ENCODE results near the gene MTA1.

DNA sequence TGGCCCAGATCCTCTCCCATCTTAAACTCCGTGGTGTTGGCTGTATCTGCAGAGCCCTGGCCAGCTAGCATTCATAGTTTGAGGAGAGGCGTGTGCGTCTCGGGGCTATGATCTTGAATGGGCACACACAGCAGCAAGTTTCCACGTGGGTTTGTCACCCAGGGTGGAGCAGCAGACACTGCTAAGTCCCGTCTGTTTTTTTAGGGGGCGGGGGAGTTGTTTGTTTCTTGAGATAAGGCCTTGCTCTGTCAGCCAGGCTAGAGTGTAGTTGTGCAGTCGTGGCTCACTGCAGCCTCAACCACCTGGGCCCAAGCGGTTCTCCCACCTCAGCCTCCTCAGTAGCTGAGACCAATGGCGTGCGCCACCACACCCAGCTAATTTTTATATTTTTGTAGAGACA, 41.4 kb upstream of the MTA1 start:
- TF ChIP-seq, protein P1, sequence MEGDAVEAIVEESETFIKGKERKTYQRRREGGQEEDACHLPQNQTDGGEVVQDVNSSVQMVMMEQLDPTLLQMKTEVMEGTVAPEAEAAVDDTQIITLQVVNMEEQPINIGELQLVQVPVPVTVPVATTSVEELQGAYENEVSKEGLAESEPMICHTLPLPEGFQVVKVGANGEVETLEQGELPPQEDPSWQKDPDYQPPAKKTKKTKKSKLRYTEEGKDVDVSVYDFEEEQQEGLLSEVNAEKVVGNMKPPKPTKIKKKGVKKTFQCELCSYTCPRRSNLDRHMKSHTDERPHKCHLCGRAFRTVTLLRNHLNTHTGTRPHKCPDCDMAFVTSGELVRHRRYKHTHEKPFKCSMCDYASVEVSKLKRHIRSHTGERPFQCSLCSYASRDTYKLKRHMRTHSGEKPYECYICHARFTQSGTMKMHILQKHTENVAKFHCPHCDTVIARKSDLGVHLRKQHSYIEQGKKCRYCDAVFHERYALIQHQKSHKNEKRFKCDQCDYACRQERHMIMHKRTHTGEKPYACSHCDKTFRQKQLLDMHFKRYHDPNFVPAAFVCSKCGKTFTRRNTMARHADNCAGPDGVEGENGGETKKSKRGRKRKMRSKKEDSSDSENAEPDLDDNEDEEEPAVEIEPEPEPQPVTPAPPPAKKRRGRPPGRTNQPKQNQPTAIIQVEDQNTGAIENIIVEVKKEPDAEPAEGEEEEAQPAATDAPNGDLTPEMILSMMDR (conservative IDR thresholded peaks at IDR 0.05 in 1 of 2, IDR thresholded peaks at IDR 0.05 in 1 of 2; ENCODE audit: extremely low read depth in 1 of 2, insufficient read depth in 1 of 2, low read depth in 1 of 2, low read length in 2 of 2): no peak
- no peak for TF ChIP-seq EZH2 (IDR thresholded peaks at IDR 0.05; ENCODE audit: borderline replicate concordance, low read length)
